Effector memory CD4-positive, alpha-beta T cell (primary cell): ENCODE data around the gene APOC3.

Experiments used
- DNase-seq, 3 donors: peaks; one replicate each; pipeline ENCODE4 v3.0.0-alpha.2; 2020
- H3K27ac ChIP-seq: 2 replicates; pipeline ENCODE4 v1.7.0; 2013; ENCODE audit warnings: mild to moderate bottlenecking, low read length, moderate library complexity; ENCODE audit not compliant: insufficient read depth, poor library complexity, severe bottlenecking
- H3K27me3 ChIP-seq: replicated peaks from 2 replicates; pipeline ENCODE4 v1.7.0; 2013; ENCODE audit warnings: mild to moderate bottlenecking, low read length; ENCODE audit not compliant: insufficient read depth, control insufficient read depth, poor library complexity, severe bottlenecking
- H3K36me3 ChIP-seq: 2 replicates; pipeline ENCODE4 v1.7.0; 2013; ENCODE audit warnings: mild to moderate bottlenecking, low read length, moderate library complexity; ENCODE audit not compliant: control insufficient read depth, insufficient read depth
- H3K4me1 ChIP-seq: 2 replicates; pipeline ENCODE4 v1.7.0; 2013; ENCODE audit warnings: low read length, mild to moderate bottlenecking; ENCODE audit not compliant: control insufficient read depth, insufficient read depth, poor library complexity, severe bottlenecking
- H3K4me3 ChIP-seq: 2 replicates; pipeline ENCODE4 v1.7.0; 2013; ENCODE audit warnings: low read length, low read depth, mild to moderate bottlenecking; ENCODE audit not compliant: insufficient read depth, poor library complexity, severe bottlenecking
- H3K9me3 ChIP-seq: 2 replicates; pipeline ENCODE4 v1.7.0; 2013; ENCODE audit warnings: mild to moderate bottlenecking, low read length, moderate library complexity; ENCODE audit not compliant: control insufficient read depth

The APOC3 gene

GRCh38 chr11:116819049-116819448, 10.7 kb upstream of the APOC3 start:
- Histone ChIP-seq H3K27me3 (no peaks in the 10 kb centered on the region), H3K4me1 (no peaks in the 10 kb centered on the region), H3K4me3 (no peak overlapping the region), H3K27ac (no peak overlapping the region), H3K9me3 (no peaks in the 10 kb centered on the region), H3K36me3 (no peaks in the 10 kb centered on the region)
- no peak for DNase-seq

- Histone ChIP-seq H3K36me3 (no peaks in the 10 kb centered on the region), H3K9me3 (no peaks in the 10 kb centered on the region), H3K4me3 (no peak overlapping the region), H3K27me3 (no peaks in the 10 kb centered on the region), H3K27ac (no peak overlapping the region), H3K4me1 (no peaks in the 10 kb centered on the region)
- DNase-seq, result no peak
These were observed 8.4 kb upstream of the APOC3 start for GRCh38 chr11:116821050-116821918.

GRCh38 chr11:116822575-116822974, 7.1 kb upstream of the APOC3 start:
- Histone ChIP-seq H3K4me3 (no peak overlapping the region), H3K27ac (no peak overlapping the region), H3K27me3 (no peaks in the 10 kb centered on the region), H3K36me3 (no peaks in the 10 kb centered on the region), H3K9me3 (no peaks in the 10 kb centered on the region), H3K4me1 (no peaks in the 10 kb centered on the region)
- no peak for DNase-seq

GRCh38 chr11:116823031-116823843, 6.5 kb upstream of the APOC3 start, which contains the start of gene APOA4:
Gene APOA4, minus strand, starts transcription at chr11:116823304. Its CDS starts 113 bp downstream, at chr11:116823191.
- Histone ChIP-seq H3K4me3 (no peak within 1 kb of the TSS), H3K27me3 (no peaks in the 10 kb centered on the region), H3K4me1 (no peaks in the 10 kb centered on the region), H3K27ac (no peak within 1 kb of the TSS), H3K9me3 (no peaks in the 10 kb centered on the region), H3K36me3 (no peaks in the 10 kb centered on the region)
- DNase-seq, result no peak

GRCh38 chr11:116825434-116825833, 4.3 kb upstream of the APOC3 start:
- no peak overlapping the region for H3K4me3 ChIP-seq
- DNase-seq, result no peak
- H3K27me3 ChIP-seq, result no peaks in the 10 kb centered on the region
- no peak overlapping the region for H3K27ac ChIP-seq
- H3K36me3 ChIP-seq, result no peaks in the 10 kb centered on the region
- H3K4me1 ChIP-seq, result no peaks in the 10 kb centered on the region
- H3K9me3 ChIP-seq, result no peaks in the 10 kb centered on the region

GRCh38 chr11:116825854-116826750, 3.6 kb upstream of the APOC3 start:
- H3K4me1 ChIP-seq, result no peaks in the 10 kb centered on the region
- no peak overlapping the region for H3K4me3 ChIP-seq
- H3K36me3 ChIP-seq, result no peaks in the 10 kb centered on the region
- no peak for DNase-seq
- no peaks in the 10 kb centered on the region for H3K9me3 ChIP-seq
- no peak overlapping the region for H3K27ac ChIP-seq
- H3K27me3 ChIP-seq, result no peaks in the 10 kb centered on the region

- H3K27ac ChIP-seq, result no peak overlapping the region
- no peak for DNase-seq
- no peaks in the 10 kb centered on the region for H3K36me3 ChIP-seq
- H3K4me3 ChIP-seq, result no peak overlapping the region
- H3K4me1 ChIP-seq, result no peaks in the 10 kb centered on the region
- H3K9me3 ChIP-seq, result no peaks in the 10 kb centered on the region
- no peaks in the 10 kb centered on the region for H3K27me3 ChIP-seq
These were observed 2.8 kb upstream of the APOC3 start for GRCh38 chr11:116826751-116827431.

- no peak overlapping the region for H3K27ac ChIP-seq
- no peaks in the 10 kb centered on the region for H3K36me3 ChIP-seq
- H3K27me3 ChIP-seq, result no peaks in the 10 kb centered on the region
- H3K4me3 ChIP-seq, result no peak overlapping the region
- H3K4me1 ChIP-seq, result no peaks in the 10 kb centered on the region
- no peaks in the 10 kb centered on the region for H3K9me3 ChIP-seq
- no peak for DNase-seq
These were observed 2.2 kb upstream of the APOC3 start for GRCh38 chr11:116827461-116827860.
